K562 (cell line): ENCODE data around the gene ACBD6. TPM values are rescaled to one million over a fixed set of nuclear protein-coding genes. Genes with fewer than 3 reads are reported as not detected.

ENCODE experiments used
- ATAC-seq: fragments of 200-7000 bp; cut with Tn5 transposase; 3 replicates; pipeline ENCODE4 v1.9.1; 2020; ENCODE audit warnings: moderate library complexity
- BruUV-seq: library from RNA; stranded (reverse); fragments of 400-500 nt; replicated peaks from 2 replicates; lab custom pipeline; 2021; lab: Mats Ljungman, UMichigan
- CTCF ChIA-PET: fragments of 300-600 bp; formaldehyde crosslinking; extraction: SDS; loops from one replicate; lab custom pipeline; 2021; ENCODE audit warnings: low intra/inter-chr PET ratio; lab: Yijun Ruan, JAX
- POLR2A ChIA-PET: fragments of 300-600, 350-650 bp; sonication (Branson Sonifier 250); formaldehyde crosslinking; extraction: SDS; loops from one replicate; lab custom pipeline; 2021; ENCODE audit warnings: antibody characterized with exemption, inconsistent platforms; lab: Yijun Ruan, JAX
- DNase-seq, 4 experiments: peaks; one replicate each; pipeline versions ENCODE4 v3.0.0 to v3.0.0-alpha.2; 2011 to 2018; ENCODE audit warnings: low spot score in 3 of 4, mixed read lengths in 3 of 4; ENCODE audit errors: extremely low read depth in 1 of 4
- FAIRE-seq: peaks from 2 replicates; lab custom pipeline; 2011; peaks lifted over from hg19 to GRCh38; lab: Jason Lieb, UNC
- H2AFZ ChIP-seq: 2 replicates; pipeline ENCODE4 v1.6.0; 2011; ENCODE audit warnings: low read depth, low read length, control low read depth, inconsistent platforms
- H3K27ac ChIP-seq: fragments of 200-600 bp; 3 replicates; pipeline ENCODE4 v1.8.0; 2011; ENCODE audit warnings: low read depth, mild to moderate bottlenecking, control low read depth, inconsistent platforms, low read length, moderate library complexity, mixed read lengths; ENCODE audit errors: extremely low read depth
- H3K27me3 ChIP-seq, 2 experiments: fragments of 300-600 bp in 1 of 2; 2 replicates in 1 of 2; 3 replicates in 1 of 2; pipeline versions ENCODE4 v1.6.0 to v1.8.0; 2011; ENCODE audit warnings: inconsistent platforms in 2 of 2, low read length in 2 of 2, mild to moderate bottlenecking in 1 of 2, mixed read lengths in 1 of 2, moderate library complexity in 1 of 2; ENCODE audit not compliant: control insufficient read depth in 2 of 2, insufficient read depth in 2 of 2
- H3K36me3 ChIP-seq: fragments of 300-600 bp; 3 replicates; pipeline ENCODE4 v1.8.0; 2011; ENCODE audit warnings: mild to moderate bottlenecking, low read length, inconsistent platforms; ENCODE audit not compliant: control insufficient read depth, insufficient read depth
- H3K4me1 ChIP-seq, 2 experiments: fragments of 200-600 bp in 1 of 2; replicated peaks in 1 of 2; 2 replicates in 1 of 2; 3 replicates in 1 of 2; pipeline versions ENCODE4 v1.5.1 to v1.8.0; 2011; ENCODE audit warnings: inconsistent platforms in 2 of 2, low read length in 2 of 2, mild to moderate bottlenecking in 1 of 2, mixed read lengths in 1 of 2, moderate library complexity in 1 of 2; ENCODE audit not compliant: control insufficient read depth in 2 of 2, insufficient read depth in 2 of 2
- H3K4me2 ChIP-seq: 2 replicates; pipeline ENCODE4 v1.6.1; 2011; ENCODE audit warnings: low read length, control low read depth, inconsistent platforms, mixed read lengths; ENCODE audit not compliant: insufficient read depth
- H3K4me3 ChIP-seq: fragments of 200-600 bp; sonication (generic), shearing (Covaris generic); 2 replicates; pipeline ENCODE4 v1.5.1; 2016; ENCODE audit warnings: control low read depth, inconsistent platforms
- H3K79me2 ChIP-seq: fragments of 200-600 bp; 3 replicates; pipeline ENCODE4 v1.8.0; 2011; ENCODE audit warnings: low read length, inconsistent platforms; ENCODE audit not compliant: control insufficient read depth, insufficient read depth
- H3K9ac ChIP-seq, 2 experiments: 2 replicates each; pipeline versions ENCODE4 v1.6.0 to v1.6.1; 2011; ENCODE audit warnings: low read depth in 2 of 2, low read length in 2 of 2, control low read depth in 1 of 2, inconsistent platforms in 1 of 2, mild to moderate bottlenecking in 1 of 2, mixed read lengths in 1 of 2; ENCODE audit not compliant: insufficient read depth in 1 of 2
- H3K9me1 ChIP-seq: one replicate; pipeline ENCODE4 v1.6.0; 2011; ENCODE audit warnings: inconsistent platforms, mild to moderate bottlenecking, low read length, moderate library complexity; ENCODE audit not compliant: control insufficient read depth, insufficient read depth
- H3K9me3 ChIP-seq: replicated peaks from 2 replicates; pipeline ENCODE4 v1.5.1; 2011; ENCODE audit warnings: low read depth, low read length, inconsistent platforms; ENCODE audit not compliant: control insufficient read depth, insufficient read depth
- H4K20me1 ChIP-seq: replicated peaks from 2 replicates; pipeline ENCODE4 v1.6.1; 2011; ENCODE audit warnings: low read length, inconsistent platforms, mixed read lengths; ENCODE audit not compliant: control insufficient read depth, insufficient read depth
- CBFA2T3 ChIP-seq: fragments of 450-650 bp; IDR thresholded peaks from 2 replicates; pipeline ENCODE4 v1.6.1; 2017
- KDM1A ChIP-seq, 2 experiments: fragments of 450-650 bp; IDR thresholded peaks; 2 replicates each; pipeline ENCODE4 v1.6.1; 2016; ENCODE audit warnings: mild to moderate bottlenecking in 2 of 2
- NFIC ChIP-seq: fragments of 450-650 bp; IDR thresholded peaks from 2 replicates; pipeline ENCODE4 v1.6.1; 2017; ENCODE audit warnings: mild to moderate bottlenecking, inconsistent platforms
- ZNF384 ChIP-seq: IDR thresholded peaks from 2 replicates; pipeline ENCODE4 v1.6.1; 2012; ENCODE audit warnings: low read depth, low read length, improper control_type of control experiment
- ZSCAN32 ChIP-seq: fragments of 450-650 bp; formaldehyde crosslinking; IDR thresholded peaks from 2 replicates; pipeline ENCODE4 v1.4.0; 2020; ENCODE audit warnings: mild to moderate bottlenecking, moderate library complexity
- WGBS: fragments of 100-300 bp; shearing (Covaris generic); methylation state at CpG from one replicate; pipeline ENCODE4 v1.1.6; 2016; ENCODE audit warnings: low coverage, mixed read lengths; ENCODE audit not compliant: insufficient coverage; ENCODE audit errors: missing lambda C conversion rate; 5-methylcytosine and 5-hydroxymethylcytosine counted together
- in situ Hi-C: fragments of 300-500 bp; cut with MboI; formaldehyde crosslinking; loops from 4 replicates; pipeline ENCODE4 v1.15.0; 2018; ENCODE audit warnings: inconsistent platforms, mixed read lengths
- intact Hi-C: fragments of 100-400 bp; cut with micrococcal nuclease; formaldehyde crosslinking; loops from 2 replicates; pipeline ENCODE4 v1.14.2; 2022
- polyA plus RNA-seq, 8 experiments: library from polyadenylated mRNA; depleted of rRNA in 4 of 8; stranded (reverse) in 5 of 8; unstranded in 3 of 8; fragments of >200 nt; fragmentation: Nextera tagmentation in 2 of 8; fragmentation: Illumina TruSeq in 1 of 8; extraction: Ambion mirVana in 2 of 8; extraction: Trizol in 1 of 8; gene quantifications; 2 replicates each; pipeline versions ENCODE4 v1.2.1 to v1.2.3, GENCODE V29; 2011 to 2014; ENCODE audit warnings: inconsistent platforms in 1 of 8, missing spikeins in 1 of 8
- total RNA-seq, 7 experiments: library from RNA; depleted of rRNA in 6 of 7; stranded (reverse); fragments of >200 nt in 6 of 7; fragmentation: Illumina TruSeq in 2 of 7; extraction: Trizol in 2 of 7; gene quantifications; 2 replicates each; pipeline versions ENCODE4 v1.2.1 to v1.2.3, GENCODE V29; 2011 to 2021; ENCODE audit warnings: low replicate concordance in 1 of 7

The ACBD6 gene
- total and polyA plus RNA-seq, 9 of the 15 experiments (the other 6 are each of a cell fraction or from before 2014, with no cell fraction given), result 16.9 to 107 (median 77.7) TPM

GRCh38 chr1:180500689-180501088 lies 1.7 kb downstream of the ACBD6 start:
- FAIRE-seq (no peak), DNase-seq (no peak), ATAC-seq (no peak)
- Histone ChIP-seq H3K4me2 (peak overlapping the region; percentile 93), H3K4me3 (no peak overlapping the region), H3K4me1 (peaks cover 10 to 19% of the 10 kb centered on the region in 2 experiments; a peak in 4 of 5 replicates), H3K27ac (no peak overlapping the region), H3K9ac (no peak overlapping the region), H2AFZ (no peak overlapping the region), H3K9me3 (no peaks in the 10 kb centered on the region), H3K9me1 (no peaks in the 10 kb centered on the region), H3K27me3 (no peaks in the 10 kb centered on the region), H3K79me2 (peaks cover 62% of the 10 kb centered on the region), H3K36me3 (peaks cover 41% of the 10 kb centered on the region), H4K20me1 (no peaks in the 10 kb centered on the region)
- ChIA-PET POLR2A (interaction anchor here (0.6 to 1.3 kb wide), 5 partner anchors 8 to 500 kb away, joined by 3 to 5 read pairs (median 4); no protein-coding TSS in a partner anchor), CTCF (no interaction called here)
- in situ Hi-C loops (loop anchor here (5.0 kb wide), 1 partner anchor 642 kb away; no protein-coding TSS in a partner anchor), intact Hi-C loops (no loop called here)
- 68% methylated on average over 2 of the region's 2 CpGs for WGBS
- TF ChIP-seq NFIC, result no peak
- TF ChIP-seq ZNF384, result 0 out of 2 replicates have a peak, but pooled peaks have one; percentile 31
- TSS peak; percentile 38 for BruUV-seq

GRCh38 chr1:180498594-180498993 lies 3.8 kb downstream of the ACBD6 start:
- ATAC-seq, result no peak
- intact Hi-C loops, result no loop called here
- no peak overlapping the region for H3K4me2 ChIP-seq

More at GRCh38 chr1:180498594-180498993, 3.8 kb downstream of the ACBD6 start:
- 96% methylated on average over 4 of the region's 4 CpGs for WGBS
- Histone ChIP-seq H3K27ac (no peak overlapping the region), H3K4me3 (no peak overlapping the region), H3K36me3 (peaks cover 58% of the 10 kb centered on the region), H3K79me2 (peaks cover 62% of the 10 kb centered on the region), H3K4me1 (peaks cover 11 to 19% of the 10 kb centered on the region in 2 experiments; a peak in 4 of 5 replicates), H3K9me1 (no peaks in the 10 kb centered on the region), H3K9ac (no peak overlapping the region), H4K20me1 (no peaks in the 10 kb centered on the region), H3K27me3 (no peaks in the 10 kb centered on the region), H3K9me3 (no peaks in the 10 kb centered on the region), H2AFZ (no peak overlapping the region)
- TF ChIP-seq ZSCAN32, result no peak
- TF ChIP-seq CBFA2T3, result no peak
- 0 out of 4 replicates have a peak, but pooled peaks of 1 of the 2 experiments have one; percentile 33 for TF ChIP-seq KDM1A (IDR thresholded peaks at IDR 0.05)
- in situ Hi-C loops, result no loop called here
- CTCF ChIA-PET, result interaction anchor here (0.6 kb wide), 1 partner anchor 305 kb away, joined by 3 read pairs; no protein-coding TSS in a partner anchor
- no peak for DNase-seq
- FAIRE-seq, result no peak
- BruUV-seq, result no TSS peak
- POLR2A ChIA-PET, result interaction anchor here (0.6 kb wide), 1 partner anchor 20 kb away, joined by 5 read pairs; no protein-coding TSS in a partner anchor
